Ovary (tissue), 9 donors: Measurements from ENCODE around the gene PIP5K1B. TPM values are rescaled to one million over a fixed set of nuclear protein-coding genes. Genes with fewer than 3 reads are reported as not detected.

Source experiments
- DNase-seq, 5 donors: peaks; one replicate each; pipeline ENCODE4 v3.0.0-alpha.2; 2019 to 2020
- H3K27ac ChIP-seq, 2 donors: fragments of 200-600 bp; one replicate each; pipeline versions ENCODE4 v1.5.1 to v1.8.0; 2019 to 2022
- H3K27me3 ChIP-seq: fragments of 200-600 bp; one replicate; pipeline ENCODE4 v1.8.0; 2022
- H3K36me3 ChIP-seq: fragments of 200-600 bp; sonication (generic); one replicate; pipeline ENCODE4 v1.5.1; 2019
- H3K4me1 ChIP-seq: one replicate; pipeline ENCODE4 v1.8.1; 2013; ENCODE audit warnings: mild to moderate bottlenecking, moderate library complexity; ENCODE audit not compliant: insufficient read depth
- H3K4me3 ChIP-seq: fragments of 200-600 bp; sonication (generic); one replicate; pipeline ENCODE4 v1.5.1; 2017
- H3K9me3 ChIP-seq, 2 donors: fragments of 200-600 bp in 1 of 2; sonication (generic) in 1 of 2; one replicate each; pipeline versions ENCODE4 v1.5.1 to v1.8.1; 2013 to 2019; ENCODE audit warnings: mild to moderate bottlenecking in 1 of 2, moderate library complexity in 1 of 2
- EP300 ChIP-seq: sonication (generic); formaldehyde crosslinking; IDR thresholded peaks from one replicate; pipeline ENCODE4 v1.6.1; 2017; ENCODE audit warnings: antibody characterized with exemption
- POLR2A ChIP-seq: fragments of 450-650 bp; IDR thresholded peaks from one replicate; pipeline ENCODE4 v1.6.1; 2017; ENCODE audit warnings: antibody characterized with exemption, mild to moderate bottlenecking, moderate library complexity
- WGBS, 3 donors: extraction: QIAGEN DNeasy Blood & Tissue Kit in 1 of 3; methylation state at CpG; one replicate each; pipeline versions ENCODE4 v1.1.5 to v1.1.7; 2013 to 2017; 5-methylcytosine and 5-hydroxymethylcytosine counted together
- intact Hi-C, 4 donors: fragments of 100-400 bp; cut with DNase I; formaldehyde crosslinking; loops; one replicate each; pipeline versions ENCODE4 v1.11.0 to v1.15.1; 2022 to 2023
- polyA plus RNA-seq, 2 donors: library from polyadenylated mRNA; stranded (reverse); fragments of 200-250 nt in 1 of 2; fragments of 350-450 nt in 1 of 2; fragmentation: Illumina TruSeq in 1 of 2; extraction: RNeasy Lipid Tissue Mini Kit (QIAGEN cat#74804) in 1 of 2; gene quantifications; one replicate each; pipeline ENCODE4 v1.2.3, GENCODE V29; 2013 to 2014
- total RNA-seq, 7 donors: library from RNA; depleted of rRNA in 2 of 7; stranded (reverse); fragments of >200 nt in 2 of 7; fragmentation: NEBNext Ultra II Directional in 3 of 7; extraction: Animal tissue kit (Norgen Biotek cat#: 25700) in 3 of 7; gene quantifications; one replicate each; pipeline versions ENCODE4 v1.1.0 to v1.2.4, GENCODE V29; 2016 to 2023
- TF ChIP-seq, protein P1 (sequence below), 3 donors: fragments of 450-650 bp in 2 of 3; fragments of 200-600 bp in 1 of 3; IDR thresholded peaks; one replicate each; pipeline versions ENCODE4 v1.5.1 to v1.8.0; 2016 to 2022; ENCODE audit warnings: antibody characterized with exemption in 3 of 3, mild to moderate bottlenecking in 1 of 3
- donor health status: DM: no; HTN: no; CAD: no; lungs with moderate emphysema.
- donor health status: DM: no; HTN: no; CAD: no.
- donor health status: Bipolar disorder and iron deficiency.
- donor health status: DM: yes; HTN: yes; CAD: no.
- donor health status: DM: no; HTN: no; CAD: no.
- donor health status: DM: yes; HTN: yes; CAD: no.

PIP5K1B gene
- total and polyA plus RNA-seq, 9 donors: 0.36 to 3.4 (median 1.0) TPM

DNA sequence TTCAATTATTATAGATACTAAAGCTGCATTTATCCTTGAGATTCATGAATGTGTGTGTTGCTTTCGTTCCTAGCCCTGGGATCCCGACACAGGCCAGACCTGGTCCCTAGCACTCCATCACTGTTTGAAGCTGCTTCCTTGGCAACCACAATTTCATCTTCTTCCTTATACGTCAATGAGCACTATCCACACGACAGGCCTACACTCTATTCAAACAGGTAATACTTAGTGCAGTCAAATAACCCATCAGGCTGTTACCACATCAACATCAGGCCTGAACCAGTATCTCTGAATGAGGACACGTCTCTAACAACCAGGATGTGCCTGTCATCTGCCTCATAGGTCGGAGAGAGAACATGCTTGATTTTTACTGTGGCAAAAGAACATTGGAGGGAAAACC is 235.5 kb downstream of the PIP5K1B start:
- no peak overlapping the region for H3K27ac ChIP-seq
- no peak for DNase-seq
- no peaks in the 10 kb centered on the region for H3K9me3 ChIP-seq
- no peak overlapping the region for H3K4me3 ChIP-seq
- WGBS, 3 donors: 87 to 93% (median 91%) methylated on average over 6 of the region's 6 CpGs
- intact Hi-C loops: no loop called here
- H3K27me3 ChIP-seq: no peaks in the 10 kb centered on the region
- H3K36me3 ChIP-seq: no peaks in the 10 kb centered on the region
- H3K4me1 ChIP-seq: no peaks in the 10 kb centered on the region
- TF ChIP-seq EP300 (no peak), POLR2A (no peak)
- TF ChIP-seq, protein P1, sequence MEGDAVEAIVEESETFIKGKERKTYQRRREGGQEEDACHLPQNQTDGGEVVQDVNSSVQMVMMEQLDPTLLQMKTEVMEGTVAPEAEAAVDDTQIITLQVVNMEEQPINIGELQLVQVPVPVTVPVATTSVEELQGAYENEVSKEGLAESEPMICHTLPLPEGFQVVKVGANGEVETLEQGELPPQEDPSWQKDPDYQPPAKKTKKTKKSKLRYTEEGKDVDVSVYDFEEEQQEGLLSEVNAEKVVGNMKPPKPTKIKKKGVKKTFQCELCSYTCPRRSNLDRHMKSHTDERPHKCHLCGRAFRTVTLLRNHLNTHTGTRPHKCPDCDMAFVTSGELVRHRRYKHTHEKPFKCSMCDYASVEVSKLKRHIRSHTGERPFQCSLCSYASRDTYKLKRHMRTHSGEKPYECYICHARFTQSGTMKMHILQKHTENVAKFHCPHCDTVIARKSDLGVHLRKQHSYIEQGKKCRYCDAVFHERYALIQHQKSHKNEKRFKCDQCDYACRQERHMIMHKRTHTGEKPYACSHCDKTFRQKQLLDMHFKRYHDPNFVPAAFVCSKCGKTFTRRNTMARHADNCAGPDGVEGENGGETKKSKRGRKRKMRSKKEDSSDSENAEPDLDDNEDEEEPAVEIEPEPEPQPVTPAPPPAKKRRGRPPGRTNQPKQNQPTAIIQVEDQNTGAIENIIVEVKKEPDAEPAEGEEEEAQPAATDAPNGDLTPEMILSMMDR (IDR thresholded peaks at IDR 0.05): no peak

DNA sequence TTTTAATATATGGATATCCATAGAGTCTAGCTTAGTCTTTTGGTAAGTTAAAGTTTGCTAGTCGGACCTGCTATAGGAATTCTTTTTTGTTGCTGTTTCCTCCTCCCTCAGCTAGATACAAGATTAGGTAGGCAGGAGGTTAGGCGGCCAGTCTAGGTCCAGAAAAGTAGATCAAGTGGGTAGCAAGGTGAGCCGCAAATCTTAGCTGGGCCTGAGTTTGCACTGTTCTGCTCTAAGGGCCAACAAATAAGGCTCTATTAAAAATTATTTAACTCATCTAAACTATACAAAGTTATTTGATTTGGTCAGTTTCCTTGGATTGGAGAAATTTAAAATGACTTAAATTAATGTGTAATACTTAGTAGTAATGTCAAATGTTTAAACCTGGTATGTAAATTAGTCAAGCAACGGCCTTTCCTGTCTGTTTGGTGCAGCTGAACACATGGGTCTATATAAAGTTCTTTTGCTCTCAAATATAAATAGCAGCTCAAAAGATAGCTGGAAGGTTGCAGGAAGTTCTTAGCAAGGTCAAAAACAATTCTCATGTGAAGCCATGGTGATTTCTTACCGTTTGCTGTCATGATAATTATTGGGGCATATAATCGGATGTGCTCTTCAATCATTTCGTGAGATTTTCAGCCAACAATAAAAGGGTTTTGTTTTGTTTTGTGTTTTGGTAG is 236.9 kb downstream of the PIP5K1B start:
- WGBS, 3 donors: 74 to 80% (median 80%) methylated on average over 7 of the region's 7 CpGs
- Histone ChIP-seq H3K27me3 (no peaks in the 10 kb centered on the region), H3K4me1 (no peaks in the 10 kb centered on the region), H3K4me3 (no peak overlapping the region), H3K27ac (no peak overlapping the region), H3K9me3 (no peaks in the 10 kb centered on the region), H3K36me3 (no peaks in the 10 kb centered on the region)
- intact Hi-C loops: no loop called here
- no peak for DNase-seq
- TF ChIP-seq POLR2A (no peak), EP300 (no peak)
- TF ChIP-seq, protein P1 (IDR thresholded peaks at IDR 0.05): no peak

DNA sequence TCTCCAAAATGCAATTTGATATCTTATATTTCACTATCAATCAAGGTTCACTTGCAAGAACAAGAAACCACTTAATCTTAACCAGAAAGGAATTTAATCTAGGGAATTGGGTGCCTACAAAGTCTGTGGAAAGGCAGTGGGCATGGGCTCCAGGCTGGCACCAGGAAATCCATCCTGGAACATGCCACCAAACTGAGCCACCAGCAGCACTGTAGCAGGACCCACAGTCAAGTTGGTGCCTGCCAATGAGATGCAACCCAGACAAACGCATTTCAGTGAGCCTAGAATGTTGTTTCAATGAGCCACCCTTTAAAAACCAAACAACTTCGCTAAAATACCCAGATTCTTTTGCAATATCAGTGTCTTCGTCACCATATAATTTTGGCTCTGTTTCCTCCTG is 237.8 kb downstream of the PIP5K1B start:
- no peak overlapping the region for H3K27ac ChIP-seq
- no peak for DNase-seq
- H3K4me1 ChIP-seq: no peaks in the 10 kb centered on the region
- no peaks in the 10 kb centered on the region for H3K27me3 ChIP-seq
- H3K9me3 ChIP-seq: no peaks in the 10 kb centered on the region
- intact Hi-C loops: no loop called here
- H3K4me3 ChIP-seq: no peak overlapping the region
- TF ChIP-seq, protein P1 (IDR thresholded peaks at IDR 0.05): no peak
- TF ChIP-seq POLR2A (no peak), EP300 (no peak)
- WGBS, 3 donors: 72 to 79% (median 77%) methylated on average over 3 of the region's 3 CpGs
- no peaks in the 10 kb centered on the region for H3K36me3 ChIP-seq

DNA sequence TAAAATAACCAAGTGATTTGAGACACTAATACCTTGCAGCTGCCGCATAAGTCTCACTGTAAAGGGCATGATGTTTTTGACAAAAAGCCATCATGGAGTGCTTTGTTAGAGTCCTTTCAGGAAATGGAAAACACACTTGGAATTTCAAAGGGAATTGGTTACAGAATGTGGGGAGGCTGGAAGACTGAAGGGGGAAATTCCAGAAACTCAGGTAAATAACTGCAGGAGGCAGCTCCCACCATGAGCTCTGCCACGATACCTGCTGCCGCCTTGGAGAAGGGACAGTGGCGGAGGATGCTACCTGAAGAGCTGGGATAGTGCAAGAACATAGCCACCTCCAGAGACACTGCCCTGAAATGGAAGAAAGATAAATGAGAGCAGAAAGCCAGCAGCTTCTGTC is 242.0 kb downstream of the PIP5K1B start:
- no peak for DNase-seq
- no peak overlapping the region for H3K27ac ChIP-seq
- no peaks in the 10 kb centered on the region for H3K27me3 ChIP-seq
- no peaks in the 10 kb centered on the region for H3K4me1 ChIP-seq
- no peaks in the 10 kb centered on the region for H3K9me3 ChIP-seq
- TF ChIP-seq EP300 (no peak), POLR2A (no peak)
- TF ChIP-seq, protein P1 (IDR thresholded peaks at IDR 0.05): no peak
- 92 to 96% (median 95%) methylated on average over 4 of the region's 4 CpGs for WGBS, 3 donors
- H3K36me3 ChIP-seq: no peaks in the 10 kb centered on the region
- intact Hi-C loops: no loop called here
- no peak overlapping the region for H3K4me3 ChIP-seq
